HPDE6-E6E7 (cell line): Measurements from ENCODE around the gene LILRA1.
"Not testable (repeated sequence)": the region's sequence is repeated elsewhere in the genome, so short reads cannot be mapped to it uniquely, and the experiment has no call there.

ENCODE experiments used
- DNase-seq: peaks from one replicate; pipeline ENCODE4 v3.0.0; 2011; ENCODE audit warnings: missing footprints; ENCODE audit errors: extremely low spot score

Gene LILRA1

DNA sequence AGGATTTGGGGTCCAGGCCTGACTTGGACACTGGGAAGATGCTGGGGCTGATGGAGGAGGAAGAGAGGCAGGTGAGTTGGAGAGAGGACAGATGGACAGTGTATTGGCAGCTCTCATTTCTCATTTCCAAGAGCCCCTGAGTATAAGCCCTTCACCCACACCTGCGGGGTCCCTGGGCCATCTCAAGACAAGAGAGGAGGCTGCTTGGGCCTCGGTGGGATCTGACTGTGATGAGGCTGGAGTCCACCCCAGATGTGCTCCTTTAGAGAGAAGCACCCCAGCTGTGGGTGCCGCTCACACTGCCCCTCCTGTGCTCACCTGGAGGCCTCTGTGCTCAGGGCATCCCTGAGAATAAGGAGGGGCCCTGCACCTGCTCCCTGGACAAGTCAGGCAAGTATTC is 16.1 kb upstream of the LILRA1 start:
- no peak for DNase-seq

GRCh38 chr19:54578268-54578667 is 15.2 kb upstream of the LILRA1 start:
- DNase-seq: not testable (repeated sequence)

DNA sequence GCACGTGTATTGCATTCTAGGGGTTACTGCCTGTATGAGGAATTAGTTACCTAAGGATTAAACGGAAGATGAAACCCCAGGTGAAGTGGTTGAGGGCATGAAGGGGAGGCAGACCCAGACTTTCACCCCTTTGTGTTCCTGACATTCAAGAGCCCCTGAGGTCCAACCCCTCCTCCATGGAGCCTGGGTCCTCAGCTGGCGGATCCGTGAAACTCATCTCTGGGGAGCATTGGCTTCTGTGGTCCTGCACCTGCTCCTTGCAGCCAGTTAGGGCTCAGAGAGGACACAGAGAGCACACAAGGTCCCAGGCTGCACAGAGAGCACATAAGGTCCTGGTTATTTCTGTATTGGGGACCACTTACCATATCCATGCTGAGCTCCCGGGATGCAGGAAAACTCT is 7.0 kb upstream of the LILRA1 start:
- DNase-seq: no peak

DNA sequence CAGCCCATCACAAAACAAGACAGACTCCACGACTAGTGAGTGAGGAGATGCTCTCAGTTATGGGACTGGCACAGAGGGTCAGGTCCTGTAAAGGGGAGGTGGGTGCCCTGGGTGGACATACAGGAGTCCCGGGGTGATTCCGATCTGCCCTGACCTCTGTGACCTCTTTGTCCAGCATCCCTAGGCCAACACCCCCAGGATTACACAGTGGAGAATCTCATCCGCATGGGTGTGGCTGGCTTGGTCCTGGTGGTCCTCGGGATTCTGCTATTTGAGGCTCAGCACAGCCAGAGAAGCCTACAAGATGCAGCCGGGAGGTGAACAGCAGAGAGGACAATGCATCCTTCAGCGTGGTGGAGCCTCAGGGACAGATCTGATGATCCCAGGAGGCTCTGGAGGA is 6.4 kb upstream of the LILRA1 start:
- no peak for DNase-seq

DNA sequence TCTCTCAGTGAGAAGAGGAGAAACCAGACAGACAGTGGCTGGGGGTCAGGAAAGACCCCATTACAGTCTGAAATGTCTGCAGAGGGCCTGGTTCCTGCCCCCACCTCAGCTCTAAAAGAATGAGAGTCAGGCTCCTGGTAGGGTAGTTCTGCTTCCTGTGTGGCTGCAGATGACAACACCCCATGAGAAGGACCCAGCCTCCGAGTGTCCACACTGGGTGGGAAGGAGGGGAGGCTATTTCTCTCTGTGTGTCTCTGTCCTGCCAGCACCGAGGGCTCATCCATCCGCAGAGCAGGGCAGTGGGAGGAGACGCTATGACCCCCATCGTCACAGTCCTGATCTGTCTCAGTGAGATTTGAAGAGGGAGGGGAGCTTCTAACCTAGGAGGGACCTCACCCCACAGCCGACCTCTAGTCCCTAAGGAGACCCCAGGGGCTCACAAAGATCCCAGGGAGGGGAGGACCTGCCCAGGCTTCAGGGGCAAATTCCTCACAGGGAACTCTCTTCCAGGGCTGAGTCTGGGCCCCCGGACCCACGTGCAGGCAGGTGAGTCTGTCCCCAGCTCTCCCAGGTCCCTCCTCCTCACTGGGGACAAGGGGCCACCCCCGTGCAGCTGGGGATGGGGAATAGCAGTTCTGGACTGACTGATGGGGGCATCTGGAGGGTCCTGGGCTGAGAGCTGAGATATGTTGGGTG is 647 bp downstream of the LILRA1 start:
- not testable (repeated sequence) for DNase-seq

- DNase-seq: no peak
Measured at GRCh38 chr19:54594737-54595136, 1.3 kb downstream of the LILRA1 start.

GRCh38 chr19:54595680-54596436 is 2.4 kb downstream of the LILRA1 start:
- DNase-seq: not testable (repeated sequence)

- DNase-seq: no peak
Measured at GRCh38 chr19:54600212-54600611, 6.8 kb downstream of the LILRA1 start.

DNA sequence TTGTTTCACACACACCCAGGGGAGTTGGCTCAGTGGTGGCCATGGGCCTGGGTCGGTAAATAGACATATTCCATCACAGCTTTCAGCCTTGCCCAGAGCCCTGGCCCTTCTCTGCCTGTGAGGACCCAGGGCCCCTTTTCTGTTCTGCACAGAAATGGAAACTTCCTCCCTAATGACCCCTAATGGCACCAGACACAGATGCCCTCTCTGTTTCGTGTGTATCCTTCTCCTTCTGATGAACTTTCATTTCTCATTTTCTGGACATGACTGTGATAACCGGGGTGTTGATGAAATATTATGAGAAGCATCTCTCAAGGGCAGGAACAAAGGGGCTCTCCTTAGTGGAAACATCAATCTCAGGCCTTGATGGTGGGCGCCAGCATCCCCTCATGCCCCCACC is 12.8 kb downstream of the LILRA1 start:
- no peak for DNase-seq

DNA sequence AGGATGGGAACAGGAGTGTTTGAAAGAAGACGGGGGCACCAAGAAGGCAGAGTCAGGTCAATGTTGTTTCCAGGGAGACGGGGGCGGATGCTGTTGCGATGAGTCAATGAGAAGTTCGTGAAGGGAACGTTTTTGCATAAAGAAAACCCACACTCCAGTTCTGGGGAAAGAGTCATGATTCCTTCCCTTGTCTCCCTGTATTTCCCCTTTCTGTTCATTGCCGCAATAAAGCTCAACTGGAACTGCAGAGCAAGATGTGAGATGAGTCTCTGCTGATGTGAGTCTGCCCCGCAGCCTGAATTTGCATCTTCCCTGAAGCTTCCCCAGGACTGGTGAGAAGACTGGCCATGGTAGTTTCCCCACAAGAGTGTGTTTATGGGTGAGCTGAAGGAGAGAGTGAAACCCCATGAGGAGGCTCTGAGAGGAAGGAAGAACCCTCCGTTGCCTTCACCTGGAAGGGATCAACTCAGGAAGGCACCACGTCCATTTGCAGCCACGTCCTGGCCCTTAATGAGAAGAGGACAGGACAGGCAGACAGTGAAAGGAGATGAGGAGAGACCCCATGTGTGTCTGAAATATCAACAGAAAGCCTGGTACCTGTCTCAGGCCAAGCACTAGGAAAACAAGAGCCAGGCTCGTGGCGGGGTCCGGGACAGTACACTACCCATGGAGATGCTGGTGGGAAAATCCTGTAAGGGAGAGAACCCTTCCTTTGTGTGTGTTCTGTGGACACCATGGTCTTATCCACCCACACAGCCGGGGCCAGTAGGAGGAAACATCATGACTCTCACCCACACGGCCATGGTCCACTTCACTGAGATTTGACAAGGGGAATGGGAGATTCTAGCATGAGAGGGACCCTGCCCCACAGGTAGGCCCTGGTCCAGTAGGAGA is 13.7 kb downstream of the LILRA1 start:
- no peak for DNase-seq

GRCh38 chr19:54607785-54608150 is 14.3 kb downstream of the LILRA1 start:
- no peak for DNase-seq

GRCh38 chr19:54608205-54608604 is 14.8 kb downstream of the LILRA1 start:
- no peak for DNase-seq

GRCh38 chr19:54608792-54609191 is 15.4 kb downstream of the LILRA1 start:
- no peak for DNase-seq

- DNase-seq: no peak
Measured at GRCh38 chr19:54609356-54609791, 15.9 kb downstream of the LILRA1 start.

- DNase-seq: no peak
Measured at GRCh38 chr19:54612428-54612827, 19.0 kb downstream of the LILRA1 start.

DNA sequence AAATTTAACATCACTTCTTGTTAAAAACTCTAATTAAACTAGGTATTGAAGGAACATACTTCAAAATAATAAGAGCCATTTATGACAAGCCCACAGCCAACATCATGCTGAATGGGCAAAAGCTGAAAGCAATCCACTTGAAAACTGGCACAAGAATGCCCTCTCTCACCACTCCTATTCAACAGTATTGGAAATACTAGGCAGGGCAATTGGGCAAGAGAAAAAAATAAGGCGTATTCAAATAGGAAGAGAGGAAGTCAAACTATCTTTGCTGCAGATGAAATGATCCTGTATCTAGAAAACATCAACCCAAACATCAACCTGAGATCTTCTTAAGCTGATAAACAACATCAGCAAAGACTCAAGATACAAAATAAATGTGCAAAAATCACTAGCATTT is 21.3 kb downstream of the LILRA1 start:
- DNase-seq: no peak

DNA sequence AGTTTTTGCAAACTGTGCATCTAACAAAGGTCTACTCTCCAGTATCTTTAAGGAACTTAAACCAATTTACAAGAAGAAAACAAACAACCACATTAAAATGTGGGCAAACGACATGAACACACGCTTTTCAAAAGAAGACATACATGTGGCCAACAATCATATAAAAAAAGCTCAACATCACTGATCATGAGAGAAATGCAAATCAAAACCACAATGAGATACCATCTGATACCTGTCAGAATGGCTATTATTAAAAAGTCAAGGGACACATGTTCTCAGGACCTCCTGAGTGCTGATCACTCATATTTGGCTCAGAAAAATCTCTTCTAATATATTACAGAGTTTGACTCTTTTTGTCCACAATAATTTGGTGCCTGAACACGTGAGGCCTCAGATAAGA is 22.6 kb downstream of the LILRA1 start:
- DNase-seq: no peak

GRCh38 chr19:54616821-54617560 is 23.6 kb downstream of the LILRA1 start:
- DNase-seq: no peak

DNA sequence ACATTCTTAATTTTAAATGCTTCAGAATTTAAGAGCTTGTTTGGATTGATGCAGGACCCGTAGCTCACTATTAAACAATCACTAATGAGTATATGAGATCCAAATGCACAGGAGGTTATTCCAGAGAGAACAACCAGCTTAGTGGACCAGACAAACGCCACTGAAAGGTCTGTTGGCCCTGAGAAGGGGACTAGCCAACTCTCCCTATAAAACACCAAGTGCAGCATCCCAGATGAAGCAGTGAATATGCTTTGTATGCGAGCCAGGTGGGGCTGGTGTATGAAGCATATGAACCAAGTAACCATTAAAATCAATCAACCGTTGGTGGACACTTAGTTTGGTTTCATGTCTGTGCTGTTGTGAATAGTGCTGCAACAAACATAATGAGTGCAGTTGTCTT is 27.0 kb downstream of the LILRA1 start:
- DNase-seq: no peak

GRCh38 chr19:54622431-54622830 is 29.0 kb downstream of the LILRA1 start:
- no peak for DNase-seq

GRCh38 chr19:54624234-54624633 is 30.8 kb downstream of the LILRA1 start:
- DNase-seq: not testable (repeated sequence)
